Neural cell (in vitro differentiated cells): ENCODE data around the gene PRKCA. TPM values are rescaled to one million over a fixed set of nuclear protein-coding genes. Genes with fewer than 3 reads are reported as not detected.

Experiments used
- H2AFZ ChIP-seq: fragments of 200-600, 300-800 bp; sonication (generic), shearing (Covaris generic); 2 replicates; pipeline ENCODE4 v1.6.0; 2014; ENCODE audit warnings: low read depth, mild to moderate bottlenecking, antibody characterized with exemption, low read length, moderate library complexity
- H3F3A ChIP-seq: fragments of 200-600 bp; shearing (Covaris generic); 2 replicates; pipeline ENCODE4 v1.6.1; 2016; ENCODE audit warnings: mild to moderate bottlenecking, moderate library complexity, mixed read lengths, antibody characterized with exemption, low read length; ENCODE audit not compliant: insufficient read depth, poor library complexity, severe bottlenecking
- H3K27ac ChIP-seq: fragments of 200-600, 300-800 bp; sonication (generic), shearing (Covaris generic); 2 replicates; pipeline ENCODE4 v1.5.1; 2014; ENCODE audit warnings: mild to moderate bottlenecking, low read length, moderate library complexity
- H3K27me3 ChIP-seq: fragments of 300-800, 200-600 bp; sonication (generic), shearing (Covaris generic); 2 replicates; pipeline ENCODE4 v1.6.0; 2014; ENCODE audit warnings: mild to moderate bottlenecking, low read depth, low read length, moderate library complexity; ENCODE audit not compliant: insufficient read depth
- H3K36me3 ChIP-seq: fragments of 300-800, 200-600 bp; sonication (generic), shearing (Covaris generic); 2 replicates; pipeline ENCODE4 v1.5.1; 2014; ENCODE audit warnings: mild to moderate bottlenecking, antibody characterized with exemption, low read length, moderate library complexity; ENCODE audit not compliant: insufficient read depth
- H3K4me2 ChIP-seq: fragments of 300-800, 200-600 bp; sonication (generic), shearing (Covaris generic); 2 replicates; pipeline ENCODE4 v1.6.0; 2014; ENCODE audit warnings: mild to moderate bottlenecking, low read length
- H3K4me3 ChIP-seq: fragments of 300-800, 200-600 bp; sonication (generic), shearing (Covaris generic); 2 replicates; pipeline ENCODE4 v1.5.1; 2014; ENCODE audit warnings: mild to moderate bottlenecking, low read length, moderate library complexity
- H3K79me2 ChIP-seq: fragments of 200-600 bp; shearing (Covaris generic); replicated peaks from 2 replicates; pipeline ENCODE4 v1.6.0; 2014; ENCODE audit warnings: mild to moderate bottlenecking, low read length, moderate library complexity; ENCODE audit not compliant: insufficient read depth
- H3K9ac ChIP-seq: fragments of 300-800, 200-600 bp; sonication (generic), shearing (Covaris generic); 2 replicates; pipeline ENCODE4 v1.6.1; 2016; ENCODE audit warnings: mild to moderate bottlenecking, low read length, mixed read lengths
- H3K9me2 ChIP-seq: fragments of 200-600 bp; shearing (Covaris generic); 2 replicates; pipeline ENCODE4 v1.6.1; 2016; ENCODE audit warnings: mild to moderate bottlenecking, low read length, mixed read lengths; ENCODE audit not compliant: insufficient read depth
- H3K9me3 ChIP-seq: fragments of 200-600, 300-800 bp; sonication (generic), shearing (Covaris generic); 2 replicates; pipeline ENCODE4 v1.6.1; 2016; ENCODE audit warnings: mild to moderate bottlenecking, mixed run types, low read length, moderate library complexity, mixed read lengths
- H4K20me1 ChIP-seq: fragments of 200-600 bp; shearing (Covaris generic); 2 replicates; pipeline ENCODE4 v1.6.1; 2016; ENCODE audit warnings: mild to moderate bottlenecking, mixed run types; ENCODE audit not compliant: insufficient read depth
- CTCF ChIP-seq: fragments of 450-650 bp; IDR thresholded peaks from 2 replicates; pipeline ENCODE4 v1.5.1; 2014; ENCODE audit warnings: antibody characterized with exemption, mild to moderate bottlenecking, moderate library complexity; ENCODE audit not compliant: poor library complexity, severe bottlenecking
- EP300 ChIP-seq: fragments of 450-650 bp; conservative IDR thresholded peaks from 2 replicates; pipeline ENCODE4 v1.6.1; 2014; ENCODE audit warnings: antibody characterized with exemption, mild to moderate bottlenecking, moderate library complexity; ENCODE audit not compliant: poor library complexity, severe bottlenecking
- EZH2 ChIP-seq: fragments of 200-600, 300-800 bp; shearing (Covaris generic), sonication (generic); IDR thresholded peaks from 2 replicates; pipeline ENCODE4 v1.6.1; 2014; ENCODE audit warnings: antibody characterized with exemption, low read length, borderline replicate concordance, mild to moderate bottlenecking; ENCODE audit not compliant: insufficient read depth, poor library complexity, severe bottlenecking
- MXI1 ChIP-seq: fragments of 450-650 bp; conservative IDR thresholded peaks from 2 replicates; pipeline ENCODE4 v1.6.1; 2014; ENCODE audit warnings: antibody characterized with exemption, mild to moderate bottlenecking; ENCODE audit not compliant: poor library complexity, severe bottlenecking
- POLR2AphosphoS5 ChIP-seq: IDR thresholded peaks from 2 replicates; pipeline ENCODE4 v1.6.1; 2012
- RAD21 ChIP-seq: fragments of 450-650 bp; conservative IDR thresholded peaks from 2 replicates; pipeline ENCODE4 v1.6.1; 2014; ENCODE audit warnings: antibody characterized with exemption, mild to moderate bottlenecking, moderate library complexity
- REST ChIP-seq: IDR thresholded peaks from 2 replicates; pipeline ENCODE4 v1.6.1; 2012; ENCODE audit warnings: borderline replicate concordance
- SMC3 ChIP-seq: fragments of 450-650 bp; conservative IDR thresholded peaks from 2 replicates; pipeline ENCODE4 v1.6.1; 2014; ENCODE audit warnings: antibody characterized with exemption, mild to moderate bottlenecking, moderate library complexity; ENCODE audit not compliant: poor library complexity
- TAF1 ChIP-seq: IDR thresholded peaks from 2 replicates; pipeline ENCODE4 v1.6.1; 2012; ENCODE audit warnings: low read depth
- polyA plus RNA-seq: library from polyadenylated mRNA; depleted of rRNA; stranded (reverse); fragments of >200 nt; gene quantifications from 2 replicates; pipeline ENCODE4 v1.2.3, GENCODE V29; 2014

Gene PRKCA
- polyA plus RNA-seq, 1 donor from 2014 or later, result 5.9 TPM

GRCh38 chr17:66373944-66374817 lies 71.8 kb downstream of the PRKCA start:
- Histone ChIP-seq H3K4me2 (no peak overlapping the region), H3K36me3 (no peaks in the 10 kb centered on the region), H3F3A (no peaks in the 10 kb centered on the region), H3K9me3 (no peaks in the 10 kb centered on the region), H3K4me3 (no peak overlapping the region), H2AFZ (no peak overlapping the region), H3K9ac (no peak overlapping the region), H3K27ac (no peak overlapping the region), H4K20me1 (no peaks in the 10 kb centered on the region), H3K27me3 (peaks cover 9% of the 10 kb centered on the region), H3K9me2 (no peaks in the 10 kb centered on the region), H3K79me2 (no peaks in the 10 kb centered on the region)
- no peak for TF ChIP-seq TAF1
- TF ChIP-seq RAD21, result no peak
- no peak for TF ChIP-seq REST
- no peak for TF ChIP-seq CTCF
- no peak for TF ChIP-seq SMC3
- no peak for TF ChIP-seq POLR2AphosphoS5
- TF ChIP-seq EZH2, result no peak
- TF ChIP-seq MXI1, result no peak
- TF ChIP-seq EP300, result no peak

GRCh38 chr17:66375121-66375520 lies 72.7 kb downstream of the PRKCA start:
- peaks cover 4% of the 10 kb centered on the region for H3K27me3 ChIP-seq
- H3K27ac ChIP-seq, result no peak overlapping the region
- no peak overlapping the region for H3K4me2 ChIP-seq
- H3K36me3 ChIP-seq, result no peaks in the 10 kb centered on the region
- no peaks in the 10 kb centered on the region for H3K79me2 ChIP-seq
- no peak overlapping the region for H3K9ac ChIP-seq
- no peaks in the 10 kb centered on the region for H3K9me3 ChIP-seq
- H2AFZ ChIP-seq, result no peak overlapping the region
- H3F3A ChIP-seq, result no peaks in the 10 kb centered on the region
- TF ChIP-seq CTCF (no peak), TAF1 (no peak), SMC3 (no peak), MXI1 (no peak), EZH2 (no peak), EP300 (no peak), REST (no peak), POLR2AphosphoS5 (no peak), RAD21 (no peak)
- H3K4me3 ChIP-seq, result no peak overlapping the region
- no peaks in the 10 kb centered on the region for H3K9me2 ChIP-seq
- H4K20me1 ChIP-seq, result no peaks in the 10 kb centered on the region
